ENCODE results near the gene STAP1.
"Not testable (repeated sequence)": the region's sequence is repeated elsewhere in the genome, so short reads cannot be mapped to it uniquely, and the experiment has no call there.

STAP1 gene

GRCh38 chr4:67615119-67615518 lies 56.6 kb downstream of the STAP1 start:
- no peak for DNase-seq (ENCODE audit: low read depth in 2 of 2, low spot score in 1 of 2)

GRCh38 chr4:67616478-67616877 lies 58.0 kb downstream of the STAP1 start:
- DNase-seq (ENCODE audit: low read depth in 2 of 2, low spot score in 1 of 2) = no peak

GRCh38 chr4:67624939-67625338 lies 66.4 kb downstream of the STAP1 start:
- no peak for DNase-seq (ENCODE audit: low read depth in 2 of 2, low spot score in 1 of 2)

GRCh38 chr4:67632492-67632891 lies 74.0 kb downstream of the STAP1 start:
- no peak for DNase-seq (ENCODE audit: low read depth in 2 of 2, low spot score in 1 of 2)

- DNase-seq (ENCODE audit: low read depth in 2 of 2, low spot score in 1 of 2) = no peak
Observed at GRCh38 chr4:67634741-67635140, 76.2 kb downstream of the STAP1 start.

- DNase-seq (ENCODE audit: low read depth in 2 of 2, low spot score in 1 of 2) = no peak
Observed at GRCh38 chr4:67635331-67635730, 76.8 kb downstream of the STAP1 start.

- not testable (repeated sequence) for DNase-seq (ENCODE audit: low read depth in 2 of 2, low spot score in 1 of 2)
Observed at GRCh38 chr4:67636978-67637377, 78.5 kb downstream of the STAP1 start.

- no peak for DNase-seq (ENCODE audit: low read depth in 2 of 2, low spot score in 1 of 2)
Observed at GRCh38 chr4:67638136-67638535, 79.6 kb downstream of the STAP1 start.

GRCh38 chr4:67651536-67651935 lies 93.0 kb downstream of the STAP1 start:
- no peak for DNase-seq (ENCODE audit: low read depth in 2 of 2, low spot score in 1 of 2)
